ENCODE data around the gene CHST11.
"Not testable (repeated sequence)": the region's sequence is repeated elsewhere in the genome, so short reads cannot be mapped to it uniquely, and the experiment has no call there.

The CHST11 gene

GRCh38 chr12:104564662-104565061 is 107.9 kb downstream of the CHST11 start:
- DNase-seq (ENCODE audit: low read depth), result not testable (repeated sequence)

GRCh38 chr12:104565606-104566243 is 109.0 kb downstream of the CHST11 start:
- no peak for DNase-seq (ENCODE audit: low read depth)

- DNase-seq (ENCODE audit: low read depth), result no peak
Measured at GRCh38 chr12:104566244-104566993, 109.7 kb downstream of the CHST11 start.

GRCh38 chr12:104567832-104568486 is 111.2 kb downstream of the CHST11 start:
- no peak for DNase-seq (ENCODE audit: low read depth)

- DNase-seq (ENCODE audit: low read depth), result no peak
Measured at GRCh38 chr12:104568487-104568868, 111.7 kb downstream of the CHST11 start.

GRCh38 chr12:104568935-104569334 is 112.2 kb downstream of the CHST11 start:
- no peak for DNase-seq (ENCODE audit: low read depth)

GRCh38 chr12:104569346-104570173 is 112.8 kb downstream of the CHST11 start:
- DNase-seq (ENCODE audit: low read depth), result no peak

- no peak for DNase-seq (ENCODE audit: low read depth)
Measured at GRCh38 chr12:104570174-104570907, 113.6 kb downstream of the CHST11 start.

- DNase-seq (ENCODE audit: low read depth), result no peak
Measured at GRCh38 chr12:104571328-104571727, 114.6 kb downstream of the CHST11 start.

GRCh38 chr12:104574353-104574752 is 117.6 kb downstream of the CHST11 start:
- not testable (repeated sequence) for DNase-seq (ENCODE audit: low read depth)

GRCh38 chr12:104574758-104575157 is 118.0 kb downstream of the CHST11 start:
- DNase-seq (ENCODE audit: low read depth), result not testable (repeated sequence)

GRCh38 chr12:104575442-104576186 is 118.9 kb downstream of the CHST11 start:
- no peak for DNase-seq (ENCODE audit: low read depth)

GRCh38 chr12:104576187-104576778 is 119.5 kb downstream of the CHST11 start:
- no peak for DNase-seq (ENCODE audit: low read depth)

GRCh38 chr12:104576980-104577580 is 120.3 kb downstream of the CHST11 start:
- DNase-seq (ENCODE audit: low read depth), result no peak

GRCh38 chr12:104577581-104577981 is 120.8 kb downstream of the CHST11 start:
- no peak for DNase-seq (ENCODE audit: low read depth)

- DNase-seq (ENCODE audit: low read depth), result no peak
Measured at GRCh38 chr12:104578453-104578852, 121.7 kb downstream of the CHST11 start.

- DNase-seq (ENCODE audit: low read depth), result no peak
Measured at GRCh38 chr12:104579718-104580495, 123.2 kb downstream of the CHST11 start.

GRCh38 chr12:104581005-104581570 is 124.3 kb downstream of the CHST11 start:
- no peak for DNase-seq (ENCODE audit: low read depth)

- DNase-seq (ENCODE audit: low read depth), result no peak
Measured at GRCh38 chr12:104582739-104583138, 126.0 kb downstream of the CHST11 start.
